Suprapubic skin (tissue), 4 donors: ENCODE data around the gene SYNE1. TPM values are rescaled to one million over a fixed set of nuclear protein-coding genes. Genes with fewer than 3 reads are reported as not detected.
A peak's percentile ranks its signal among the peaks of the same experiment; 100 is the strongest.

Experiments used
- DNase-seq, 2 donors: peaks; one replicate each; pipeline ENCODE4 v3.0.0-alpha.2; 2019; ENCODE audit warnings: low spot score in 2 of 2
- H3K27ac ChIP-seq: fragments of 200-600 bp; sonication (generic); one replicate; pipeline ENCODE4 v1.5.1; 2019
- H3K27me3 ChIP-seq: fragments of 200-600 bp; sonication (generic); one replicate; pipeline ENCODE4 v1.5.1; 2019
- H3K36me3 ChIP-seq: fragments of 200-600 bp; sonication (generic); one replicate; pipeline ENCODE4 v1.5.1; 2019
- H3K4me1 ChIP-seq: fragments of 200-600 bp; sonication (generic); one replicate; pipeline ENCODE4 v1.5.1; 2019
- H3K4me3 ChIP-seq: fragments of 200-600 bp; sonication (generic); one replicate; pipeline ENCODE4 v1.5.1; 2019; ENCODE audit warnings: mild to moderate bottlenecking
- H3K9me3 ChIP-seq: fragments of 200-600 bp; sonication (generic); one replicate; pipeline ENCODE4 v1.5.1; 2019
- EP300 ChIP-seq: sonication (generic); formaldehyde crosslinking; IDR thresholded peaks from one replicate; pipeline ENCODE4 v1.6.1; 2017; ENCODE audit warnings: antibody characterized with exemption
- POLR2A ChIP-seq, 2 donors: fragments of 450-650 bp; IDR thresholded peaks; one replicate each; pipeline ENCODE4 v1.6.1; 2017; ENCODE audit warnings: antibody characterized with exemption in 2 of 2, mild to moderate bottlenecking in 2 of 2, moderate library complexity in 2 of 2
- POLR2AphosphoS5 ChIP-seq, 3 donors: sonication (generic); formaldehyde crosslinking; IDR thresholded peaks; one replicate each; pipeline ENCODE4 v1.6.1; 2017; ENCODE audit warnings: antibody characterized with exemption in 3 of 3
- WGBS: methylation state at CpG from one replicate; pipeline ENCODE4 v1.1.5; 2018; 5-methylcytosine and 5-hydroxymethylcytosine counted together
- total RNA-seq, 4 donors: library from RNA; depleted of rRNA; stranded (reverse); fragments of >200 nt; gene quantifications; one replicate each; pipeline ENCODE4 v1.1.0, GENCODE V29; 2016
- TF ChIP-seq, protein P1 (sequence below), 2 donors: fragments of 200-600 bp in 1 of 2; fragments of 450-650 bp in 1 of 2; sonication (generic) in 1 of 2; IDR thresholded peaks; one replicate each; pipeline ENCODE4 v1.5.1; 2016 to 2019; ENCODE audit warnings: antibody characterized with exemption in 2 of 2, mild to moderate bottlenecking in 1 of 2, moderate library complexity in 1 of 2

SYNE1 gene
- total RNA-seq, 4 donors from 2014 or later, result 105 to 184 (median 132) TPM

DNA sequence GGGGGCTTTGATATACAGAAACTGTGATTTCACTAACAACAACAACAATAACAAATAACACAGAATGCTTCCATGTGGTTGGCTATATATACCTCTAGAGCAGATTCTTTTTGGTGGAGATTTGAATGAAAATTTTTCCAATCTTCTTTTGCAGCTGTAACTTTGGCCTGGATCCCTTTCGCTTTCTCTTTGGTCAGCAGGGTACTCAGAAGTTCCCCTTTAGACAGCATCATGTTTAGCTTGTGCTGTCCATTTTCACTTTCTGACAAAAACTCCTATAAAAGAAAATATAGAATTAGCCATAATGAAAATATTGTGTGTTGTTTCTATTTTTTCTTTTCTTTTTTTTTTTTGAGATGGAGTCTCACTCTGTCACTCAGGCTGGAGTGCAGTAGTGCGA is 264.2 kb downstream of the SYNE1 start:
- TF ChIP-seq, protein P1, sequence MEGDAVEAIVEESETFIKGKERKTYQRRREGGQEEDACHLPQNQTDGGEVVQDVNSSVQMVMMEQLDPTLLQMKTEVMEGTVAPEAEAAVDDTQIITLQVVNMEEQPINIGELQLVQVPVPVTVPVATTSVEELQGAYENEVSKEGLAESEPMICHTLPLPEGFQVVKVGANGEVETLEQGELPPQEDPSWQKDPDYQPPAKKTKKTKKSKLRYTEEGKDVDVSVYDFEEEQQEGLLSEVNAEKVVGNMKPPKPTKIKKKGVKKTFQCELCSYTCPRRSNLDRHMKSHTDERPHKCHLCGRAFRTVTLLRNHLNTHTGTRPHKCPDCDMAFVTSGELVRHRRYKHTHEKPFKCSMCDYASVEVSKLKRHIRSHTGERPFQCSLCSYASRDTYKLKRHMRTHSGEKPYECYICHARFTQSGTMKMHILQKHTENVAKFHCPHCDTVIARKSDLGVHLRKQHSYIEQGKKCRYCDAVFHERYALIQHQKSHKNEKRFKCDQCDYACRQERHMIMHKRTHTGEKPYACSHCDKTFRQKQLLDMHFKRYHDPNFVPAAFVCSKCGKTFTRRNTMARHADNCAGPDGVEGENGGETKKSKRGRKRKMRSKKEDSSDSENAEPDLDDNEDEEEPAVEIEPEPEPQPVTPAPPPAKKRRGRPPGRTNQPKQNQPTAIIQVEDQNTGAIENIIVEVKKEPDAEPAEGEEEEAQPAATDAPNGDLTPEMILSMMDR (IDR thresholded peaks at IDR 0.05), result no peak
- Histone ChIP-seq H3K27me3 (no peaks in the 10 kb centered on the region), H3K9me3 (no peaks in the 10 kb centered on the region), H3K4me3 (no peak overlapping the region), H3K36me3 (peaks cover 16% of the 10 kb centered on the region), H3K4me1 (peaks cover 3% of the 10 kb centered on the region), H3K27ac (no peak overlapping the region)
- 96% methylated on average over 2 of the region's 2 CpGs for WGBS
- DNase-seq, result no peak

DNA sequence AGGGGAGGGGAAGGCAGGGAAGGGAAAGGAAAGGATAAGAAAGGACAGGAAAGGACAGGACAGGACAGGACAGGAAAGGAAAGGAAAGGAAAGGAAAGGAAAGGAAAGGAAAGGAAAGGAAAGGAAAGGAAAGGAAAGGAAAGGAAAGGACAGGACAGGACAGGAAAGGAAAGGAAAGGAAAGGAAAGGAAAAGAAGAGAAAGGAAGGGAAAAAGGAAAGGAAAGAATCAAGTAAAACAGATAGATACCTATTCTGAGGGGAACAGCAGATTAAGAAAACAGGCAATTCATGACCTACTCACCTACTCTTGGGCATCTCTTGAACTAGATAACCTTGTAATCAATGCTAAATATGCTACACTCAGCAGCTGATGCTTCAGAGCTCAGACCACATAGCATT is 265.4 kb downstream of the SYNE1 start:
- no peak for DNase-seq
- Histone ChIP-seq H3K27me3 (no peaks in the 10 kb centered on the region), H3K27ac (no peak overlapping the region), H3K4me3 (no peak overlapping the region), H3K36me3 (peaks cover 21% of the 10 kb centered on the region), H3K4me1 (peaks cover 3% of the 10 kb centered on the region), H3K9me3 (no peaks in the 10 kb centered on the region)
- TF ChIP-seq POLR2AphosphoS5 (IDR thresholded peaks at IDR 0.05) (no peak), EP300 (no peak), POLR2A (IDR thresholded peaks at IDR 0.05) (no peak)
- TF ChIP-seq, protein P1 (IDR thresholded peaks at IDR 0.05), result no peak

- Histone ChIP-seq H3K9me3 (no peaks in the 10 kb centered on the region), H3K4me1 (peaks cover 3% of the 10 kb centered on the region), H3K36me3 (peaks cover 30% of the 10 kb centered on the region), H3K4me3 (no peak overlapping the region), H3K27ac (peak overlapping the region; percentile 51), H3K27me3 (no peaks in the 10 kb centered on the region)
- 55% methylated on average over 18 of the region's 20 CpGs for WGBS
- no peak for TF ChIP-seq POLR2AphosphoS5 (IDR thresholded peaks at IDR 0.05)
- no peak for TF ChIP-seq POLR2A (IDR thresholded peaks at IDR 0.05)
- DNase-seq, result peak in 1 of 2 donors; percentile 71
Observed at GRCh38 chr6:152368751-152369624, 268.2 kb downstream of the SYNE1 start.

- H3K4me1 ChIP-seq, result peaks cover 3% of the 10 kb centered on the region
- no peak overlapping the region for H3K27ac ChIP-seq
- DNase-seq, result no peak
- peaks cover 35% of the 10 kb centered on the region for H3K36me3 ChIP-seq
- 65% methylated on average over 2 of the region's 2 CpGs for WGBS
- no peaks in the 10 kb centered on the region for H3K9me3 ChIP-seq
- H3K27me3 ChIP-seq, result no peaks in the 10 kb centered on the region
- H3K4me3 ChIP-seq, result no peak overlapping the region
- TF ChIP-seq POLR2A (IDR thresholded peaks at IDR 0.05) (no peak), POLR2AphosphoS5 (IDR thresholded peaks at IDR 0.05) (no peak), EP300 (no peak)
- TF ChIP-seq, protein P1 (IDR thresholded peaks at IDR 0.05), result no peak
Observed at GRCh38 chr6:152364866-152365265, 272.3 kb downstream of the SYNE1 start.

GRCh38 chr6:152360034-152360433 is 277.1 kb downstream of the SYNE1 start:
- H3K36me3 ChIP-seq, result peaks cover 41% of the 10 kb centered on the region
- H3K27me3 ChIP-seq, result no peaks in the 10 kb centered on the region
- no peaks in the 10 kb centered on the region for H3K4me1 ChIP-seq
- no peak for DNase-seq
- H3K4me3 ChIP-seq, result no peak overlapping the region
- H3K9me3 ChIP-seq, result no peaks in the 10 kb centered on the region
- WGBS, result 94% methylated on average over 6 of the region's 6 CpGs
- TF ChIP-seq POLR2A (IDR thresholded peaks at IDR 0.05) (no peak), POLR2AphosphoS5 (IDR thresholded peaks at IDR 0.05) (no peak), EP300 (no peak)
- TF ChIP-seq, protein P1 (IDR thresholded peaks at IDR 0.05), result no peak
- H3K27ac ChIP-seq, result no peak overlapping the region
